NCI-H774 (cell line): ENCODE data around the gene AQP4.
A peak's percentile ranks its signal among the peaks of the same experiment; 100 is the strongest.

Experiments used
- DNase-seq: peaks from one replicate; lab custom pipeline; 2025; lab: John Stamatoyannopoulos, UW

The AQP4 gene, protein sequence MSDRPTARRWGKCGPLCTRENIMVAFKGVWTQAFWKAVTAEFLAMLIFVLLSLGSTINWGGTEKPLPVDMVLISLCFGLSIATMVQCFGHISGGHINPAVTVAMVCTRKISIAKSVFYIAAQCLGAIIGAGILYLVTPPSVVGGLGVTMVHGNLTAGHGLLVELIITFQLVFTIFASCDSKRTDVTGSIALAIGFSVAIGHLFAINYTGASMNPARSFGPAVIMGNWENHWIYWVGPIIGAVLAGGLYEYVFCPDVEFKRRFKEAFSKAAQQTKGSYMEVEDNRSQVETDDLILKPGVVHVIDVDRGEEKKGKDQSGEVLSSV

DNA sequence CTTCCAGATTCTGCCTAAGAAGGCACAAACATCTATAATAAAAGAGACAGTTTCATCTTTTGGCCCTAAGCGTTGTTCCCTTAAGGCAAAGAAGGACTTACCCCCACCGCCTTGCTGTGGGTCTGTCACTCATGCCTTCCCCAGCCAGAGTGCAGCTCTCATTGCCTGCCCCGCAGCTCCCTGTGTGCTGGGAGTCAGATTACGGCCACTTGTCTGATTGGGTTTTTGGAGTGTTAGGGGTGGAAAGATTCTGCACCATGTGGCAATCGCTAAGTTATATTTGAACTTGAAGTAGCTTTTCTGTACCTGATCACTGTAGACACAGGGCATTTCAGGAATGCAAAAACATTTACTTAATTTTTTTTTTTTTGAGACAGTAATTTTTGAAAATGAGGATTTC, at the start of gene AQP4:
Gene AQP4 (minus strand): TSS at position 151 of the 400 bp plus-strand sequence. CDS start 18 bp downstream, at position 133.
- DNase-seq, result no peak

DNA sequence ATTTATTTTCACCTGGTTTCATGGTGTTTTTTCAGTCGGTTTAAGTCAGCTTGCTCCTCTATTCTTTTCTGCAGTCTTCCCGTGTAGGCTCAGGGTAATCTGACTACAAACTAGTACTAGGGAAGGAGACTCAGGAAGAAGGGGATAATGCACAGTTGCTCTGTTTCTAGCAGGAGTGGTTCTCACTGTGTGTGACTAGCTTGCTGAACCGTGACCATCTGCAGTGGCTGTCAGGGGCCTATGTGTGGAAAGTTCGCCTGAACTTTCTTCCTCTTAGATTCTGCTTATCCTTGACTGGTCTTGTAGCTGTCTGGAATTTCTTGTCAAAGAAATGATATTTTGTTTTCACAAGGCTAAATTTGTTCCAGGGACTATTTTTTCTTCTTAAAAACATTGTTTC, 46.3 kb upstream of the AQP4 start:
- DNase-seq, result no peak

DNA sequence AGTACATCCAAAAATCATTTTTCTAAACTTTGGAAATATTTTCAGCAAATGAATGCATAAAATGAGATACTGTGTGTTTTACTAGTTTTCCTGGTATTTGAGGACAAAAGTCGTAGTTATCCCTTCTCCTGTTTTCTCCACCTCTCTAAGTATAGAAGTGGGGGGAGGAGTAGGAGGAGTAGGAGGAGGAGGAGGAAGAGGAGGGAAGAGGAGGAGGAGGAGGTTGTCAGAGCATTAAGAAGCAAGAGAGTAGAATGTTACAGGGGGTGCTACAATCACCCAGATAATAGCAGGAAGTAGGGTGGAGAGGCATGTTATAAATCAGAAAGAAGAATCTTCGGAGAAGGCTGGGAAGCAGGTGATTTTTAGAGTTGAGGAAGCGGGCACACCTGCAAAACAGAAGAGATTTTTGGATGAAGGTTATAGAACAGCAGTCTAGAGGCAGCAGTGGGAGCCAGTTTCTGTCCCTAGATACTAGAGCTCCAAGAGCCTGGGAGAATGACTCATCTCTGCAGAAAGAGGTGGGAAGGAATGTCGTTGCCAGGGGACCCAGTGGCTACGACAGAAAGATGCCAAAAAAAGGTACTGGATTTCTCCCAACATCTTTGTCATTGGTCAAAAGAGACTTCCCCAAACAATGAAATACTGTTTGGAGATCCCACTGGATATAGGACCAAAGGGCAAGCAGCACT, 44.2 kb upstream of the AQP4 start:
- no peak for DNase-seq

DNA sequence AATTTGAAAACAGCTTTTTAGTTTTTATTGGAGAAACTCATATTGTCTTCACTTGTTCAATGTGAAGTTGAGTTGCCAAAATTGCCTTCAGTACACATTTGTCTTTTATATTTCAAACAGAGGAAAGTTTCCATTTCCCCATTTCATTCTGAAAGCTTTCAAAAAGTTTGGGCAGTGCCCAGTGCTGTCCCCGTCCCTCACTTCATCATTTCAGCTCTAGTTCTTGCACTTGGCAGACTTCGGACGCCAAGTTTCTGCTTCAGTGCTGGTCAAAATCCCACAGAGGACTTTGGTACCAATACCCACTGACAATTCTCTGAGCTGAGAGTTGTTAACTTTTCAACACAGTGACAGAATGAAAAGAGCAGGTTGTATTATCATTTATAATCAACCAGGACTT, 43.4 kb upstream of the AQP4 start:
- no peak for DNase-seq

DNA sequence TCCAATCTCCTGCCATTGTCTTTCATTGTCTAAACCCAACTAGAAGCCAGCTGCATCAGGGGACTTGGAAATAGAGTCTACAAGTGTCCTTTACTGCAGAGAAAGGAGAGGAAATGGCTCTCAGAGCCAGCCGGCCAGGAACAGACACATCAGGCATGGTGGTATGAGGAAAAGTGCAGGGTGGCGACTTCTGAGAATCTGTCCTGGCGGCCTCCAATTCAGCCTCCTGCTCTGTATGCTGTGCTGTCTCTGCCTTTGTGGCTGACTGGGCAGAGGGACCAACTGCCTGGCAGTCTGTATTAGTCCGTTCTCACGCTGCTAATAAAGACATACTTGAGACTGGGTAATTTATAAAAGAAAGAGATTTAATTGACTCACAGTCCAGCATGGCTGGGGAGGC, 36.8 kb upstream of the AQP4 start:
- no peak for DNase-seq

DNA sequence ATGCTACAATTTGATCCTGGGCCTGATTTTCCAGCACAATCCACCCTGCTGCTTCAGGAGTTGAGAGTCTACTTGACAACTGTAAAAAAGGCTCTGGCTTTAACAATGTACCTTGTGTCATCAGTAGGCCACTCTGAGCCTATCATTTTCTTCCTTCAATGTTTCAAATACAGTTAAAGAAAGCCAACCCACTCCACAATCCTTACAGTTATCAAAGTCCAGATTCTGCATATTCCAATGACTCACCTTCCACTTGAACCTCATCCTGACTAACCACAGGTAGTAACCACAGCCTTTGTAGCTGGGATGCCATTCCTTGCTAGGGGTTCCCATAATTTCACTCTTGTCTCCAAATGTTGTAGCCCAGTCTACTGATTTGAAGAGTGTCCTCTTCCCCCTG, 35.5 kb upstream of the AQP4 start:
- DNase-seq, result no peak

DNA sequence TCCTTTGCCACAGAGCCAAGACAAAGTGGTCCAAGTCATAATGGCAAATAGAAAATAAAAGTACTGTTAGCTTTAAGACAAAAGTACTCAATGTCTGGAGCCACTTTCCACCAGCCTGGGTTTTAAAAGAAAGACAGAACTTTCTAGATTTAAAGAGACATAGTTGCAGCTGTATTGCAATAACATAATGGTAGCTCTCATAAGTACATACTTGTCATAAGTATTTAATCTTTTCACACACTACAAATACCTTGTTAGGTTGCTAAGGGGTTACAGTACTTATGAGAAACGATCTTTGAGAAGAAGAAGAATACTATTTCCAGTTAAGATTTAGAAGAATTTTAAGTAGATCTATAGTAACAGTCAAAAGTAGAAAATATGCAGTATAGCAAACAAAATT, 28.9 kb upstream of the AQP4 start:
- no peak for DNase-seq

DNA sequence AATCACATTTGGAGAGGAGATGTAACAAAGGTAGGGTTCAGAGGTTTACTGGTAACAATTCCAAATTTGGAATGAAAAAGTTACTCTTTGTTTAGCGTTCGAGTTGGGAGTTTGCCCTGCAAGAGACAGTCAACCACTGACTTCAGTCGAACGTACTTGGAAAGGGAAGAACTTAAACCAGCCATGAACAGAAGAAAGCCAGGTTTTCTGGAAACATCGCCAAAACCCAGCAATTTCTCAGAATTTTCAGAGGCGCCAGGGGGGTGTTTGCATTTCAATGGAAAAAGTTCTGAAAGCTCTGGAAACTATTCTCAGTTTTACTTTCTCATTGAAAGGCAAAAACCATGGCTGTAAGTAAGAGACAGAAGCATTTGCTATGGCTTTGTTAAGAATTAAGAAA, 28.5 kb upstream of the AQP4 start:
- no peak for DNase-seq

DNA sequence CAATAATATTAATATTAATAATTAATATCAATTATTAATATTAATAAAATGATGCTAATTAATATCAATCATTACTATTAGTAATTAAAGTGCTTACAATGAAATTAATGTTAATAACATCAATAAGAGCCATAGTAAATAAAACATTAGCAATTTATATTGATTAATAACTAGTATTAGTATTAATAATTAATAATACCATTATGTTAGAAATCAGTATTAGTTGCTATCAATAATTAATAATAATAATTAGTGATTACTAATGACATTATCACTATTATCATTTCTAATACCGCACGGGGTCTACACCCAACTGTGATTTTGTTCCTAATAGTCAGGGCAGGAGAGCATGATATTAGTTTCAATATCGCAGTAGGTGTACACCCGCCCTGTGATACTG, 22.8 kb upstream of the AQP4 start:
- DNase-seq, result no peak

DNA sequence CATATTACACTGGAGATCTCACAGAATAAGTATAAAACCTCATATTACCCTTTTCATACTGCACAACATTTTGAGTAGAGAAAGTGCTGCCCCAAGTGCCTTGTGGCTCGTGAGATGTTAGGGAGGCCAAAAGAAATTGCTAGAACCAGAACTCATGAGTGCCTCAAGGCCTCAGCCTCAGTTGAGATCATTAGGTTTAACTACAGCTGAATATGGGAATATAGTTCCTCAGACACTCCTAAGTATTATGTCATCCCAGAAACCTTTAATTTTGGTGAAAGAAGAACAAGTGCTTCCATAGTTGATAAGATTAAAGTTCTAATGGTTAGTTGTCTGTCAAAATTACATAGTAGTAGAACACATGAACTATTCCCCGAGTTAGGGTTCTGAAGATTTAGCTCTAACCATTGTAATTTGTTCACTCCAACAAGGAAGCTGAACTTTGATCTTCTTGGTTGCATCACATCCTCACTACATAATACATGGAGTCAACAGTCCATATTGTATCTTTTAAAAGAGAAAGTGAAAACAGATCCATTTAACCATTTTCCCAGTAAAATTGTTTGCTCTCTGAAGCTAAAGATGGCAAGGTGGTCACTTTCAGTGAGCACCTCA, 9.6 kb upstream of the AQP4 start:
- DNase-seq, result no peak

DNA sequence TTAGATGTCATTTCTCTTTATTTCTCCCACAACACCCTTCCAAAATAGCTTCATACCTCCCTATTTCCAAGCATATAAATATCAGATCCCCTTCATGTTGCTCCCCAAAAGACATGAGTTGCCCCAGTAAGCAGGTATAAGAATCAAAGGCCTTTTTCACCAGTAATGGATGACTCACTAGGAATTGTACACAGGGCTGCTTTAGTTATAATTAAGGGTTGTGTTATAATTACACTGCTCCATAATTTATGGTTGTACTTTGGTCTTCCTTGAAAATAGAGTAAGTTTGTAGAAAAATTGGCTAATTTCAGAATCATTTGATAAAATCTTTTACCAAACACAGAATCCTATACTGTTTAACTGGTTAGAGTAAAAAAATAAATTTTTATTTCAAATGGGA, 8.8 kb upstream of the AQP4 start:
- DNase-seq, result no peak

DNA sequence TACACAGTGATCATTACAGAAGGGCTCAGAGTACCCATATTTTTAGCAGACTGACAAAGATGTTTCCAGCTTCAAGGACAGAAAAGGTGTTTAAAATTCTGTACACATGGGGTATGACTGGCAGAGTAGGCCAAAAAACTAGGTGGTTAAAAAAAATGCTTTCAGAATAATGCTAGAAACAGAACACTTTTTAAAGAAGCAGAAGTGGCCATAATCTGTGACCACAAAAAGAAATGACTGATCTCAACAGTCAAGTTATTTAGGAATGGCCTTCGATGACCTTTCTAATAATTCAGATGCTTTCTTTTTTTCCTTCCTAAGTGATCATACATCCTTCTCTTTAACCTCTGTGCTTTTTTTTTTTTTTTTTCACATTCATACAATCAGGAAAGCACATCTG, 4.1 kb upstream of the AQP4 start:
- no peak for DNase-seq

DNA sequence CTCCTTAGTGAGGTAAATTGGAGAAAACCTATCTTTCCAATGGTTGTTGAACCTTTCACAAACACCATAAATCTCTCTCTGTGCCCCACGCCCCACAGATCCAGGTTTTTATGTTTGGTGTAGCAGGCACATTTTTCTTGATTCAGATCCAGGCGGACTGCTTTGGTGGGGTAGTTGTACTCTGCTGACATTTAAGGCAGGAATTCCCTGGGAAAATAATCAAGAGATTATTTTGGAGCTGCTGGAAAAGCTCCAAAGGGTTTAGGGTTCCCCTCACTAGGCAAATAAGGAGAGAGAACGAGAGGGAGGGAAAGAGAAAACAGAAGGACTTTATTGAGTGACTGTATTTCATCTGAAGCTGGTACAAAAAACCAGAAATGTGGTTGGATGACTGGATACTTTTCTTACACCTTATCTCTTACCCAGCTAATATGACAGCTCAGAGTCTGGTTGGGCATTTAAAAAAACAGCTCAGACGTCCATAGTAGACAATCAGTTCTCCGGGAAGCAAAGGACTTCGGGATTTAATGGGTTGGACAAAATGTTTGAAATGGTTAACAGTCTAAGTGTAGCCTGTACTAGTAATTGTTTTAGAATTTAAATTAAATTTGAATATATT, 3.6 kb upstream of the AQP4 start:
- no peak for DNase-seq

DNA sequence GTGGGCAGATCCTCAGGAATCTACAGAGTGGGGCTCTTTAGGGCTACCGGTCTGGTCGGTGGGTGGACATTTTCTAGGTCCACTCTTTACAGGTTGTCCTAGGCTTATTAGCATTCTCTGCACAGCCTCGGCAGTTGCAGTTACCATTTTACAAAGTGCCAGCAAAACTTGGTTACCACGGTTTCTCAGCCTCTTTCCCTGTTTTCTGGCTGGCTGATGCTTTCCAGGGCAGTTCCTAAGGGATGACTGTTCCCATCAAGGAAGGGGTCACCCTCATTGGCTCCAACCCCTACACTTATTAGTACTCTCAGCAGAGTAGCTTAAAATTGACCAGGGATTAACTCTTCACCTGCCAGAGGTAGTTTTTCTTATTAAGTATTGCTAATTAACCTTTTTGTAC, 2.0 kb upstream of the AQP4 start:
- no peak for DNase-seq

DNA sequence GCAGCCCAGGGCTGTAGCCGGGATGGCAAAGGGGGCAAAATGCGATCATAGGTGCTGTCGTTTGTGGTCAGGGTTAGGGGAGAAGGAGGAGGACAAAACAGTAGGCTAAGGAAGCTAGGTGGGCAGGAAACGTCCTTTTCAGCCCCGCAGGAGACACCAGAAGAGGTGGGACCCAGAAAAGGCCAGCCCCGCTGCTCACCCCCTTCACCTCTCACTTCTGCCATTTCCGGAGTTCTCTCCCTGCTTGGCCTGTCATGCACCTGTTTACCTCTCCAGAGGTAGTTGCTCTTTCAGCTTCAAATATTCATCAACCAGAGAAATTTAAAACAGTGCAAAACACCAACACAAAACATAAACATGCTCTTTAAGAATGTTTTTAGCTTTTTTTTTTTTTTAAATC, 849 bp downstream of the AQP4 start:
- DNase-seq, result no peak

DNA sequence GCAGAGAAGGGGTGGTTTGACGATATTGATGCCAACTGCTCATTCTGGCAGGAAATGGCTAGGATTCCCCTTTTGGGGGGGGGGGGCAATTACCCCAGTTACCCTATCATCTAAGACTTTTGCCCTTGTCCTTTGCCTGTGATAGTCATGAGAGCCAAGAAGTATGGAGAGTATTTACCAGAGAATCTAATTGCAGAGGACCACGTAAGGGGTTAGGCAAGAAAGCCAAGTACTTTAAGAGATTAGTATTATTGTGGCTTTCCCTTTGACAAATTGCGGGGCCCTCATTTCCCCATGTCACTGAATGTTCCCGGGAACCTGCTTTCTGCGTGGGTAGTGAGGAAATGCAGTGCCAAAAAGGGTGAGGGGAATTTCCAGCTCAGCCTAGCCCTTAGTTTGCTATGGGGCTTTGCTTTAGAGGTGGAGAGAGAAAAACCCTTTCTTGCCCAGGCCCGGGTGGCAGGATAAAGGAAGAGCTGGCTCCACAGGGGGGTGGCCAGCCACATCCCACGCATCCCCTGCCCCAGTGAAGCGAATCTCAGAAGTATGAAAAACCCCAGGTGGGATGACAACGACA, 1.5 kb downstream of the AQP4 start:
- no peak for DNase-seq

DNA sequence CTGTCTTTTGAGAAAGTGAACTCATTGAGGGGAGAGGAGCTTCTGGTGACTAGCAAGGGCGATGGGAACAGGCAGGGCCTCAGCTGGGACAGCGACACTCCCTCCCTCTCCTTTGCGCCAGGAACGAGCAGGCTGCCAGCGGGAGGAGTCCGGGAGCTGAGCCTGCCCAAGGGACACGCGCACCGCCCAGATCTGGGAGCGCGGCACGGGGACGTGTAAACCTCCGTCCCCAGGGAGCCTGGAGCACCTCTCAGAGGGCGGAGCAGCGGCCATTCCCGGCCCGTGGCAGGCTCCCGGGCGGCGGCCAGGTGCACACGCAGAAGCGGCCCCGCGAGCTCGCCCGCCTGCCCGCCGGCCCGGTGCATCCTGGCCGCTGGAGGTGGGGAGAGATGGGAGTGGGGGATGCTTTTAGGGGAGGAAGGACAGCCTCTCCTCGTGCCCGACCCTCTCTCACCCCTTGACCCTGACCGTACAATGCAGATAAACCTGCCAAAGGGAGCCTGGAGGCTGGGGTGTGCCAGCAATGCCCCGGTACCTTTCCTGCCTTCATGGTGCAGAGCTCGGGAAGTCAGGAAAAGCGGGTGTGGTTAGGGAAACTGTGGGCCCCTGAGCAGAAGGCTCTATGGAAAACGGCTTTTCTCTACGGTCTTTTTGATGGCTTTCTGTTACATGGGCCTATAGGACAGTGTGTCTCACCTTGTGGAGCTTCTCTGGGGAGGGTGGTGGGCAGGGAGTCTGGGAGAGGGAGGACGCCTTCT, 2.2 kb downstream of the AQP4 start:
- DNase-seq, result peak; percentile 39

DNA sequence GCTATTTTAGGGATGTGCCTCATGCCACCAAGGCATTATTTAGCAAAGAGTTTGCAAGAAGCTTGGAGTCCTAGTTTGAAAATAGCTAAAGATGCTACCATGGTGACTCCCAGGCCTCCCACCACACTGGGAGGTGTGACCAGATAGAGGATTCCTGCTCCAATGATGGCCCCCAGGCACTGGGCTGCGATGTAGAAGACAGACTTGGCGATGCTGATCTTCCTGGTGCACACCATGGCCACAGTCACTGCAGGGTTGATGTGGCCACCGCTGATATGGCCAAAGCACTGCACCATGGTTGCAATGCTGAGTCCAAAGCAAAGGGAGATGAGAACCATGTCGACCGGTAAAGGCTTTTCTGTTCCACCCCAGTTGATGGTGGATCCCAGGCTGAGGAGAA, 3.4 kb downstream of the AQP4 start:
- DNase-seq, result no peak

DNA sequence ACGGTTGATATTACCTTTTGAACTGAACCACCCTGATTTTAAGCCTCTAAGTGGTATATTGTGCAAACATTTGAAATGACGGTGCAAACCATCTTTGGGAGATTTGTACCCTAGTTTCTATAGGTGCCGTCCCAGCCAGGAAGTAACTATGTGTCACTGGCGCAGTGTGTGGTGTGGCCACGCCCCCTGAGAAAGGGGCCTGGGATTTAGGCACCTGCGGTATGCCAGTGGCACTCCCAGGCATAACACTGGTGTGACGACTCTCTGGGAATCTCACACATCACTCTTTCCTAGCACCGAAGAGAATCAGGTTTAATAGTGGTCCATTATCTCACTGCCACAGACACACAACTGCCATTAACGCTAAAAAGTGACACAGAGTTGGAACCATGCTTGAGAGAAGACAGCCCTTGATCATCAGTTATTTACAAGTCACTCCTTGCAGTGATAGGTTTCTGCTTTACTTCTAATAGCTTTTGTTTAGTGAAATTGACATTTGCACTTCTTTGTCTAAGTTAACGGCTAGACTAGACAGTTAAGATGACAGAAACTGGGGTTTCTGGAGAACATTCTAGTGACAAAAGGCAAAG, 11.1 kb downstream of the AQP4 start:
- DNase-seq, result no peak

DNA sequence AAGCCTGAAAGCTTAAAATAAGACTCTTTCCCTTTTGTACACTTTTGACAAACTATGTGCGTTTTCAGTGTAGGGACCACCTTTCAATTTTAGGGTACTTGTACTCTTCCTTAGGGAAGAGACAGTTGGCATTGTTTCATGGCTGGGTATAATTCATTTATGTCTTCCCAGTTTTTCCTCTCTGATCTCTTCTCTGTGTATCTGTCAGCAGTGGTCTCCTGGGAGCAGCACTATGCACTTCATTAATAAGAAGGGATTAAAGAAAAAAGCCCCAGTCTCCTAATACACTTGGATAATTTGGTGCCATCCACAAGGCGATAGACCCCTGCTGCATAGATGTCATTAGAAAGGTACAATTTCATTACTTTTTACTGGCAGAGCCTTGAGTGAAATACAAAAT, 12.1 kb downstream of the AQP4 start:
- no peak for DNase-seq

DNA sequence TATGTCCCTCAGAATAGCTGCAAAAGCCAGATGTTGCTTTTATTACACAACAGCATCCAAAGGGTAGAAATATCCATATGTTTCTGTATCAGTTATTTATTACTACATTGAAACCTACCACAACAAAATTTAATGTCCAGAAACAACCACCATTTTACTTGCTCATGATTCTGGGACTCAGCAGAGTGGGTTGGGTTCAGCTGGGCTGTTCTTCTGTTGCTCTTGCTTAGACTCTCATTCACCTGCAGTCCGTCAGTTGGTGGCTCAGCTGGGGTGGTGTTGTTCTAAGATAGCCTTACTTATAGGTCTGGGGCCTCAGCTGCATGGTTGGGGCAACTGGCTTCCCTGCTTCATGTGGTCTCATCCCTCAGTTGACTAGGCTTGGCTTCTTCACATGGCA, 21.7 kb downstream of the AQP4 start:
- no peak for DNase-seq

DNA sequence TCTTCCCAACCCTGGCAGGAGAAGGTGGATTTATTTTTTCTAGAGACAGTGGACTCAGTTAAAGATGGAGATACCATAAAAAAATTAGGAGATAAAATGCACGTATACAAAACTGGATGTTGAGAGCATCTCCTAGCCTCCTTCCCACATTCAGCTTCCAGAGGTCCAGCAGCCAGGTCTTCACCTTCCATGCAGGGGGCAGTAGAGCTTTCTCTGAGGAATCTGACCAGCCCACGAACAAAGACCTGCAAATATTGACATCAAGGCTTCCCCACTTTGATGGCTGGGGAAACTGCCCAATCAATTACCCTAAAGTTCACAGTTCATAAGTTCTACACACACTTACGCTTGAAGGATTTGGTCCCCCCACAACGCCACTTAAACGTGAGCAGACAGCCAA, 24.5 kb downstream of the AQP4 start:
- DNase-seq, result no peak
